Heart left ventricle (tissue), 13 donors: ENCODE measurements around the gene SIGLEC9.

ENCODE experiments used
- POLR2A ChIP-seq, 2 donors: fragments of 450-650 bp; IDR thresholded peaks; one replicate each; pipeline ENCODE4 v1.6.1; 2017; ENCODE audit warnings: antibody characterized with exemption in 2 of 2, mild to moderate bottlenecking in 2 of 2, moderate library complexity in 2 of 2
- TF ChIP-seq, protein P1 (sequence below), 12 donors: fragments of 200-600 bp; sonication (generic) in 4 of 12; IDR thresholded peaks; one replicate each; pipeline versions ENCODE4 v1.5.0 to v1.8.0; 2018 to 2022; ENCODE audit warnings: antibody characterized with exemption in 12 of 12, mild to moderate bottlenecking in 5 of 12
- donor health status: ischemic (EF 13 %, LVEDD 7.1; RV severe dilation, severe dysfunction).
- donor health status: DM: no; HTN: yes; CAD: no.
- donor health status: DM: no; HTN: no; CAD: no.
- donor health status: ischemic (EF 25% LVEDD 6.9; RV normal size, moderate dysfunction).
- donor health status: ischemic (EF 25% LVEDD 5.7; RV mildly dilated, moderate dysfunction).
- donor health status: ischemic (EF 35%, LVEDD 5.7; RV mildly dilated, moderate dysfunction).
- donor health status: nonischemic (EF 11% LVEDD 7.7; RV severe dilation, severe dysfunction).
- donor health status: DM: yes; HTN: yes; CAD: no.
- donor health status: PGD.
- donor health status: ischemic (EF 29% LVEDD 5.4; RV normal size, mild dysfunction).
- donor health status: nonischemic (EF 23%, LVEDD 6.1; RV moderate dilation, normal function).

DNA sequence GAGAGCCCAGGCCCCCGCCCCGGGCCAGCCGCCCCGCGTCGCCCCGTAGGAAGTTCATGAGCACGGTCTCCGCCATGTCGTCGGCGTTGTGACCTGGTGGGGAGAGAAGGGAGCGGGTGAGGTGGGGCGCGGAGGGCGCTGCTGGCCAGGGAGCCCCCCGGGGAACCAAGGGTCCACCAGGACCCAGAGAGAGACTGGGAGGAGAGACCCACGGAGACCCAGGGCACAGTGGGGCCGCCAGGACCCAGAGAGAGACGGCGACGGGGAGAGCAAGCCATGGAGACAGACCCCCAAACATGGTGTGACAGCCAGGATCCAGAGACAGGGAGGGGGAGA is 25.7 kb upstream of the SIGLEC9 start:
- TF ChIP-seq, protein P1, sequence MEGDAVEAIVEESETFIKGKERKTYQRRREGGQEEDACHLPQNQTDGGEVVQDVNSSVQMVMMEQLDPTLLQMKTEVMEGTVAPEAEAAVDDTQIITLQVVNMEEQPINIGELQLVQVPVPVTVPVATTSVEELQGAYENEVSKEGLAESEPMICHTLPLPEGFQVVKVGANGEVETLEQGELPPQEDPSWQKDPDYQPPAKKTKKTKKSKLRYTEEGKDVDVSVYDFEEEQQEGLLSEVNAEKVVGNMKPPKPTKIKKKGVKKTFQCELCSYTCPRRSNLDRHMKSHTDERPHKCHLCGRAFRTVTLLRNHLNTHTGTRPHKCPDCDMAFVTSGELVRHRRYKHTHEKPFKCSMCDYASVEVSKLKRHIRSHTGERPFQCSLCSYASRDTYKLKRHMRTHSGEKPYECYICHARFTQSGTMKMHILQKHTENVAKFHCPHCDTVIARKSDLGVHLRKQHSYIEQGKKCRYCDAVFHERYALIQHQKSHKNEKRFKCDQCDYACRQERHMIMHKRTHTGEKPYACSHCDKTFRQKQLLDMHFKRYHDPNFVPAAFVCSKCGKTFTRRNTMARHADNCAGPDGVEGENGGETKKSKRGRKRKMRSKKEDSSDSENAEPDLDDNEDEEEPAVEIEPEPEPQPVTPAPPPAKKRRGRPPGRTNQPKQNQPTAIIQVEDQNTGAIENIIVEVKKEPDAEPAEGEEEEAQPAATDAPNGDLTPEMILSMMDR (IDR thresholded peaks at IDR 0.05), result no peak
- no peak for TF ChIP-seq POLR2A (IDR thresholded peaks at IDR 0.05)
